HG03175 (cell line): Measurements from ENCODE around the gene OPN1LW.
"Not testable (repeated sequence)": the region's sequence is repeated elsewhere in the genome, so short reads cannot be mapped to it uniquely, and the experiment has no call there.

Experiments
- ATAC-seq: cut with Tn5 transposase; IDR thresholded peaks from one replicate; pipeline ENCODE4 v1.9.1; 2021; ENCODE audit warnings: mild to moderate bottlenecking, moderate library complexity; ENCODE audit not compliant: unreplicated experiment

OPN1LW gene

GRCh38 chrX:154144010-154144409 is at the start of gene OPN1LW:
Gene OPN1LW, plus strand, starts transcription at chrX:154144243. Its CDS starts 41 bp downstream, at chrX:154144284.
- not testable (repeated sequence) for ATAC-seq

- ATAC-seq, result no peak
Observed at GRCh38 chrX:154094833-154095232, 49.2 kb upstream of the OPN1LW start.

GRCh38 chrX:154096140-154097002 is 47.7 kb upstream of the OPN1LW start:
- no peak for ATAC-seq

- peak; percentile 30 for ATAC-seq
Observed at GRCh38 chrX:154097003-154097588, 46.9 kb upstream of the OPN1LW start.

GRCh38 chrX:154097589-154098541 is 46.2 kb upstream of the OPN1LW start, which contains the start of gene MECP2:
Gene MECP2, minus strand, starts transcription at chrX:154097717.
- ATAC-seq, result peak; percentile 90

- ATAC-seq, result no peak
Observed at GRCh38 chrX:154098551-154098950, 45.5 kb upstream of the OPN1LW start.

- ATAC-seq, result no peak
Observed at GRCh38 chrX:154113729-154114128, 30.3 kb upstream of the OPN1LW start.

- no peak for ATAC-seq
Observed at GRCh38 chrX:154114652-154115051, 29.4 kb upstream of the OPN1LW start.

GRCh38 chrX:154115071-154115470 is 29.0 kb upstream of the OPN1LW start:
- ATAC-seq, result no peak

- no peak for ATAC-seq
Observed at GRCh38 chrX:154115750-154116149, 28.3 kb upstream of the OPN1LW start.

- no peak for ATAC-seq
Observed at GRCh38 chrX:154116426-154117211, 27.4 kb upstream of the OPN1LW start.

- no peak for ATAC-seq
Observed at GRCh38 chrX:154117566-154117965, 26.5 kb upstream of the OPN1LW start.

GRCh38 chrX:154120567-154120966 is 23.5 kb upstream of the OPN1LW start:
- ATAC-seq, result no peak

- ATAC-seq, result no peak
Observed at GRCh38 chrX:154121207-154121606, 22.8 kb upstream of the OPN1LW start.

- ATAC-seq, result no peak
Observed at GRCh38 chrX:154121961-154122360, 22.1 kb upstream of the OPN1LW start.

- no peak for ATAC-seq
Observed at GRCh38 chrX:154123241-154124219, 20.5 kb upstream of the OPN1LW start.

GRCh38 chrX:154125391-154126040 is 18.5 kb upstream of the OPN1LW start:
- no peak for ATAC-seq

- no peak for ATAC-seq
Observed at GRCh38 chrX:154126101-154126500, 17.9 kb upstream of the OPN1LW start.

- ATAC-seq, result no peak
Observed at GRCh38 chrX:154131955-154132354, 12.1 kb upstream of the OPN1LW start.
